Esophagus muscularis mucosa (tissue), 3 donors: ENCODE measurements around the gene TMEM109.

ENCODE experiments used
- POLR2A ChIP-seq: fragments of 450-650 bp; IDR thresholded peaks from one replicate; pipeline ENCODE4 v1.6.1; 2017; ENCODE audit warnings: antibody characterized with exemption, moderate library complexity, mild to moderate bottlenecking, low read depth
- POLR2AphosphoS5 ChIP-seq, 2 donors: sonication (generic); formaldehyde crosslinking; IDR thresholded peaks; one replicate each; pipeline ENCODE4 v1.6.1; 2017; ENCODE audit warnings: antibody characterized with exemption in 2 of 2
- TF ChIP-seq, protein P1 (sequence below), 3 experiments: fragments of 200-600 bp in 2 of 3; fragments of 450-650 bp in 1 of 3; sonication (generic) in 2 of 3; IDR thresholded peaks; one replicate each; pipeline ENCODE4 v1.5.1; 2017 to 2019; ENCODE audit warnings: antibody characterized with exemption in 3 of 3, mild to moderate bottlenecking in 2 of 3, moderate library complexity in 1 of 3

DNA sequence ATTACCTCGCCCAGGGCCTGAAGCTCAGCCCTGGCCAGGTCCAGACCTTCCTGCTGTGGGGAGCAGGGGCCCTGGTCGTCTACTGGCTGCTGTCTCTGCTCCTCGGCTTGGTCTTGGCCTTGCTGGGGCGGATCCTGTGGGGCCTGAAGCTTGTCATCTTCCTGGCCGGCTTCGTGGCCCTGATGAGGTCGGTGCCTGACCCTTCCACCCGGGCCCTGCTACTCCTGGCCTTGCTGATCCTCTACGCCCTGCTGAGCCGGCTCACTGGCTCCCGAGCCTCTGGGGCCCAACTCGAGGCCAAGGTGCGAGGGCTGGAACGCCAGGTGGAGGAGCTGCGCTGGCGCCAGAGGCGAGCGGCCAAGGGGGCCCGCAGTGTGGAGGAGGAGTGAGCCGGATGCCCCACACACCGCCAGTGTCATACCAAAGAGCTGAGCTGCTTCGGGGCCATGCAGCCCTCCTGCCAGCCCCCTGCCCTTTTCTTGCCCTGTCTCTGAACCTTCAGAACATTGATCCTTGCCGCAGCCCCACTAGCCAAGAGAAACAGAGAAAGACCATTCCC is 7.9 kb downstream of the TMEM109 start:
- TF ChIP-seq, protein P1, sequence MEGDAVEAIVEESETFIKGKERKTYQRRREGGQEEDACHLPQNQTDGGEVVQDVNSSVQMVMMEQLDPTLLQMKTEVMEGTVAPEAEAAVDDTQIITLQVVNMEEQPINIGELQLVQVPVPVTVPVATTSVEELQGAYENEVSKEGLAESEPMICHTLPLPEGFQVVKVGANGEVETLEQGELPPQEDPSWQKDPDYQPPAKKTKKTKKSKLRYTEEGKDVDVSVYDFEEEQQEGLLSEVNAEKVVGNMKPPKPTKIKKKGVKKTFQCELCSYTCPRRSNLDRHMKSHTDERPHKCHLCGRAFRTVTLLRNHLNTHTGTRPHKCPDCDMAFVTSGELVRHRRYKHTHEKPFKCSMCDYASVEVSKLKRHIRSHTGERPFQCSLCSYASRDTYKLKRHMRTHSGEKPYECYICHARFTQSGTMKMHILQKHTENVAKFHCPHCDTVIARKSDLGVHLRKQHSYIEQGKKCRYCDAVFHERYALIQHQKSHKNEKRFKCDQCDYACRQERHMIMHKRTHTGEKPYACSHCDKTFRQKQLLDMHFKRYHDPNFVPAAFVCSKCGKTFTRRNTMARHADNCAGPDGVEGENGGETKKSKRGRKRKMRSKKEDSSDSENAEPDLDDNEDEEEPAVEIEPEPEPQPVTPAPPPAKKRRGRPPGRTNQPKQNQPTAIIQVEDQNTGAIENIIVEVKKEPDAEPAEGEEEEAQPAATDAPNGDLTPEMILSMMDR (IDR thresholded peaks at IDR 0.05) = no peak
- TF ChIP-seq POLR2A (no peak), POLR2AphosphoS5 (IDR thresholded peaks at IDR 0.05) (no peak)
